Globus pallidus (tissue), 1 donor: ENCODE data around the gene FOLR3.
"Not testable (repeated sequence)": the region's sequence is repeated elsewhere in the genome, so short reads cannot be mapped to it uniquely, and the experiment has no call there.

Source experiments
- DNase-seq: peaks from one replicate; pipeline ENCODE4 v3.0.0-alpha.2; 2015; ENCODE audit warnings: low spot score

FOLR3 gene

GRCh38 chr11:72135473-72135872 lies at the start of gene FOLR3:
Gene FOLR3 (plus strand): TSS chr11:72135725. CDS start chr11:72135953, 228 bp downstream.
- not testable (repeated sequence) for DNase-seq

- no peak for DNase-seq
Measured at GRCh38 chr11:72088076-72088808, 47.3 kb upstream of the FOLR3 start.

- peak; percentile 78 for DNase-seq
Measured at GRCh38 chr11:72091292-72091691, 44.2 kb upstream of the FOLR3 start.

GRCh38 chr11:72098741-72099140 lies 36.8 kb upstream of the FOLR3 start:
- DNase-seq, result no peak

GRCh38 chr11:72100009-72100408 lies 35.5 kb upstream of the FOLR3 start:
- no peak for DNase-seq

- DNase-seq, result no peak
Measured at GRCh38 chr11:72100462-72100861, 35.1 kb upstream of the FOLR3 start.

GRCh38 chr11:72102162-72102561 lies 33.4 kb upstream of the FOLR3 start:
- DNase-seq, result no peak

GRCh38 chr11:72102631-72102945 lies 32.9 kb upstream of the FOLR3 start:
- no peak for DNase-seq

GRCh38 chr11:72102946-72103753 lies 32.4 kb upstream of the FOLR3 start, which contains the start of gene LAMTOR1:
Gene LAMTOR1 (minus strand): TSS chr11:72103297. CDS start chr11:72103224, 73 bp downstream.
- DNase-seq, result peak; percentile 98

GRCh38 chr11:72103754-72104167 lies 31.8 kb upstream of the FOLR3 start:
- no peak for DNase-seq

GRCh38 chr11:72105888-72106287 lies 29.6 kb upstream of the FOLR3 start, which contains the start of gene TOMT:
Gene TOMT (plus strand): TSS chr11:72105924. CDS start chr11:72105952, 28 bp downstream.
- no peak for DNase-seq

GRCh38 chr11:72111300-72112142 lies 24.0 kb upstream of the FOLR3 start:
- DNase-seq, result no peak

GRCh38 chr11:72112143-72112977 lies 23.2 kb upstream of the FOLR3 start, which contains the start of gene ANAPC15:
Gene ANAPC15 (minus strand): TSS chr11:72112695. CDS start chr11:72111276, 1,419 bp downstream.
- peak; percentile 100 for DNase-seq

- no peak for DNase-seq
Measured at GRCh38 chr11:72112978-72113808, 22.3 kb upstream of the FOLR3 start.

- DNase-seq, result no peak
Measured at GRCh38 chr11:72114570-72114969, 21.0 kb upstream of the FOLR3 start.

GRCh38 chr11:72116019-72116755 lies 19.3 kb upstream of the FOLR3 start:
- DNase-seq, result no peak

GRCh38 chr11:72119198-72119597 lies 16.3 kb upstream of the FOLR3 start:
- DNase-seq, result no peak

- DNase-seq, result no peak
Measured at GRCh38 chr11:72120930-72121329, 14.6 kb upstream of the FOLR3 start.

- no peak for DNase-seq
Measured at GRCh38 chr11:72122607-72123006, 12.9 kb upstream of the FOLR3 start.
